H4 (cell line): Measurements from ENCODE around the gene SLC26A11. TPM values are rescaled to one million over a fixed set of nuclear protein-coding genes. Genes with fewer than 3 reads are reported as not detected.
A peak's percentile ranks its signal among the peaks of the same experiment; 100 is the strongest.
"Not testable (repeated sequence)": the region's sequence is repeated elsewhere in the genome, so short reads cannot be mapped to it uniquely, and the experiment has no call there.

Experiments
- DNase-seq: peaks from one replicate; pipeline ENCODE4 v3.0.0-alpha.2; 2015; ENCODE audit warnings: low spot score
- total RNA-seq: library from RNA; depleted of rRNA; stranded (reverse); fragments of >200 nt; shearing (Covaris generic); gene quantifications from 2 replicates; pipeline ENCODE4 v1.2.3, GENCODE V29; 2014

Gene SLC26A11
- total RNA-seq, 1 experiment from 2014 or later, result 3.6 TPM

- DNase-seq, result no peak
These were observed 23.6 kb downstream of the SLC26A11 start for GRCh38 chr17:80243526-80244433.

- DNase-seq, result not testable (repeated sequence)
These were observed 24.2 kb downstream of the SLC26A11 start for GRCh38 chr17:80244448-80244847.

GRCh38 chr17:80244871-80245509 lies 24.8 kb downstream of the SLC26A11 start:
- no peak for DNase-seq

- no peak for DNase-seq
These were observed 25.5 kb downstream of the SLC26A11 start for GRCh38 chr17:80245566-80246265.

- no peak for DNase-seq
These were observed 26.0 kb downstream of the SLC26A11 start for GRCh38 chr17:80246266-80246681.

- DNase-seq, result no peak
These were observed 26.5 kb downstream of the SLC26A11 start for GRCh38 chr17:80246726-80247125.

GRCh38 chr17:80247561-80247960 lies 27.3 kb downstream of the SLC26A11 start:
- DNase-seq, result no peak

- DNase-seq, result no peak
These were observed 28.0 kb downstream of the SLC26A11 start for GRCh38 chr17:80248001-80248893.

- DNase-seq, result no peak
These were observed 28.9 kb downstream of the SLC26A11 start for GRCh38 chr17:80248894-80249710.

- no peak for DNase-seq
These were observed 31.7 kb downstream of the SLC26A11 start for GRCh38 chr17:80251966-80252365.

- no peak for DNase-seq
These were observed 32.6 kb downstream of the SLC26A11 start for GRCh38 chr17:80252871-80253270.

- no peak for DNase-seq
These were observed 33.6 kb downstream of the SLC26A11 start for GRCh38 chr17:80253631-80254395.

- DNase-seq, result peak; percentile 99
These were observed 34.4 kb downstream of the SLC26A11 start for GRCh38 chr17:80254396-80255251.

GRCh38 chr17:80256034-80256350 lies 35.8 kb downstream of the SLC26A11 start:
- no peak for DNase-seq

GRCh38 chr17:80257716-80258213 lies 37.5 kb downstream of the SLC26A11 start:
- no peak for DNase-seq

- DNase-seq, result not testable (repeated sequence)
These were observed 38.1 kb downstream of the SLC26A11 start for GRCh38 chr17:80258296-80258695.

GRCh38 chr17:80259457-80260068 lies 39.3 kb downstream of the SLC26A11 start:
- DNase-seq, result no peak

- peak; percentile 54 for DNase-seq
These were observed 39.9 kb downstream of the SLC26A11 start for GRCh38 chr17:80260069-80260535.
